GM12878 (cell line): ENCODE data around the gene ODC1. TPM values are rescaled to one million over a fixed set of nuclear protein-coding genes. Genes with fewer than 3 reads are reported as not detected.

Experiments
- ATAC-seq: fragments of 200-7000 bp; cut with Tn5 transposase; 3 replicates; pipeline ENCODE4 v1.9.1; 2020; ENCODE audit warnings: mild to moderate bottlenecking, moderate library complexity
- BruUV-seq: library from RNA; stranded (reverse); fragments of 400-500 nt; replicated peaks from 2 replicates; lab custom pipeline; 2021; lab: Mats Ljungman, UMichigan
- CTCF ChIA-PET: fragments of 300-600 bp; sonication (Branson Sonifier 250); formaldehyde crosslinking; extraction: SDS; loops from one replicate; lab custom pipeline; 2021; ENCODE audit warnings: inconsistent platforms; lab: Yijun Ruan, JAX
- POLR2A ChIA-PET: fragments of 350-600 bp; formaldehyde crosslinking; extraction: SDS; loops from one replicate; lab custom pipeline; 2021; ENCODE audit warnings: inconsistent platforms; lab: Charles Lee
- RAD21 ChIA-PET: fragments of 300-600 bp; sonication (Branson Sonifier 250); formaldehyde crosslinking; loops from one replicate; lab custom pipeline; 2023; ENCODE audit warnings: antibody characterized with exemption; ENCODE audit not compliant: unreplicated experiment; lab: Charles Lee
- SMC1A ChIA-PET: fragments of 300-600 bp; sonication (Branson Sonifier 250); formaldehyde crosslinking; loops from one replicate; lab custom pipeline; 2023; ENCODE audit not compliant: unreplicated experiment, uncharacterized antibody; lab: Charles Lee
- DNase-seq: peaks from one replicate; pipeline ENCODE4 v3.0.0-alpha.2; 2011; ENCODE audit warnings: low read depth, low spot score
- FAIRE-seq: peaks from 3 replicates; lab custom pipeline; 2011; peaks lifted over from hg19 to GRCh38; lab: Jason Lieb, UNC
- H2AFZ ChIP-seq: 2 replicates; pipeline ENCODE4 v1.6.0; 2011; ENCODE audit warnings: low read depth, low read length, control low read depth; ENCODE audit not compliant: control insufficient read depth
- H3K27ac ChIP-seq: 2 replicates; pipeline ENCODE4 v1.5.1; 2011; ENCODE audit warnings: control low read depth; ENCODE audit not compliant: control insufficient read depth, insufficient read depth
- H3K27me3 ChIP-seq, 2 experiments: replicated peaks in 1 of 2; 2 replicates each; pipeline versions ENCODE4 v1.6.0 to v1.6.1; 2011; ENCODE audit warnings: low read length in 1 of 2; ENCODE audit not compliant: control insufficient read depth in 2 of 2, insufficient read depth in 2 of 2
- H3K36me3 ChIP-seq, 2 experiments: 2 replicates each; pipeline ENCODE4 v1.5.1; 2011; ENCODE audit warnings: low read length in 1 of 2; ENCODE audit not compliant: control insufficient read depth in 2 of 2, insufficient read depth in 2 of 2
- H3K4me1 ChIP-seq: 2 replicates; pipeline ENCODE4 v1.6.1; 2011; ENCODE audit warnings: mild to moderate bottlenecking, low read length, moderate library complexity, mixed read lengths; ENCODE audit not compliant: control insufficient read depth, insufficient read depth
- H3K4me2 ChIP-seq: 2 replicates; pipeline ENCODE4 v1.6.0; 2011; ENCODE audit warnings: control low read depth; ENCODE audit not compliant: control insufficient read depth, insufficient read depth
- H3K4me3 ChIP-seq: fragments of 200-600 bp; sonication (generic); 2 replicates; pipeline ENCODE4 v1.5.1; 2016
- H3K79me2 ChIP-seq: 2 replicates; pipeline ENCODE4 v1.6.0; 2011; ENCODE audit warnings: low read length; ENCODE audit not compliant: control insufficient read depth, insufficient read depth
- H3K9ac ChIP-seq: 2 replicates; pipeline ENCODE4 v1.8.0; 2011; ENCODE audit warnings: low read length, control low read depth, mixed read lengths; ENCODE audit not compliant: control insufficient read depth, insufficient read depth
- H3K9me3 ChIP-seq: replicated peaks from 3 replicates; pipeline ENCODE4 v1.5.1; 2011; ENCODE audit warnings: mild to moderate bottlenecking, low read length; ENCODE audit not compliant: control insufficient read depth, insufficient read depth
- H4K20me1 ChIP-seq: 2 replicates; pipeline ENCODE4 v1.6.0; 2011; ENCODE audit not compliant: control insufficient read depth, insufficient read depth
- CBX5 ChIP-seq: sonication (generic); IDR thresholded peaks from 2 replicates; pipeline ENCODE4 v1.6.1; 2016; ENCODE audit warnings: low read depth, moderate library complexity, mild to moderate bottlenecking, inconsistent platforms
- EP300 ChIP-seq, 2 experiments: fragments of 150-350 bp in 1 of 2; IDR thresholded peaks; 2 replicates each; pipeline ENCODE4 v1.6.1; 2011 to 2012; ENCODE audit warnings: low read depth in 2 of 2, low read length in 2 of 2, borderline replicate concordance in 1 of 2, improper control_type of control experiment in 1 of 2, inconsistent platforms in 1 of 2; ENCODE audit not compliant: control insufficient read depth in 1 of 2
- GABPA ChIP-seq: IDR thresholded peaks from 2 replicates; pipeline ENCODE4 v1.6.1; 2014; ENCODE audit warnings: antibody characterized with exemption, low read depth, mild to moderate bottlenecking, inconsistent platforms
- HDAC2 ChIP-seq: fragments of 200-600 bp; sonication (generic); IDR thresholded peaks from 2 replicates; pipeline ENCODE4 v1.6.1; 2017
- HDGF ChIP-seq: fragments of 450-650 bp; IDR thresholded peaks from 2 replicates; pipeline ENCODE4 v1.6.1; 2016; ENCODE audit warnings: antibody characterized with exemption
- KDM1A ChIP-seq: fragments of 200-600 bp; sonication (generic); IDR thresholded peaks from 2 replicates; pipeline ENCODE4 v1.6.1; 2016; ENCODE audit warnings: borderline replicate concordance
- MEF2A ChIP-seq: IDR thresholded peaks from 2 replicates; pipeline ENCODE4 v1.6.1; 2011; ENCODE audit warnings: low read depth, mild to moderate bottlenecking, low read length, moderate library complexity; ENCODE audit not compliant: insufficient read depth
- MLLT1 ChIP-seq: fragments of 450-650 bp; IDR thresholded peaks from 2 replicates; pipeline ENCODE4 v1.6.1; 2016; ENCODE audit warnings: mild to moderate bottlenecking
- MTA3 ChIP-seq: IDR thresholded peaks from 2 replicates; pipeline ENCODE4 v1.6.1; 2012; ENCODE audit warnings: low read length, inconsistent platforms, borderline replicate concordance
- NFYB ChIP-seq: IDR thresholded peaks from 2 replicates; pipeline ENCODE4 v1.6.1; 2011; ENCODE audit warnings: low read depth, mild to moderate bottlenecking, low read length, improper control_type of control experiment, moderate library complexity; ENCODE audit not compliant: insufficient read depth
- NR2C1 ChIP-seq: fragments of 450-650 bp; IDR thresholded peaks from 2 replicates; pipeline ENCODE4 v1.6.1; 2017; ENCODE audit warnings: antibody characterized with exemption, mild to moderate bottlenecking, moderate library complexity
- POLR2AphosphoS5 ChIP-seq: IDR thresholded peaks from 2 replicates; pipeline ENCODE4 v1.6.1; 2011; ENCODE audit warnings: mild to moderate bottlenecking, low read length, inconsistent platforms
- RCOR1 ChIP-seq: conservative IDR thresholded peaks from 2 replicates; pipeline ENCODE4 v1.6.1; 2012; ENCODE audit warnings: low read depth, low read length, improper control_type of control experiment
- RELB ChIP-seq: fragments of 450-650 bp; IDR thresholded peaks from 2 replicates; pipeline ENCODE4 v1.6.1; 2017; ENCODE audit warnings: low read depth, mild to moderate bottlenecking, moderate library complexity
- SMARCA5 ChIP-seq: fragments of 450-650 bp; IDR thresholded peaks from 2 replicates; pipeline ENCODE4 v1.6.1; 2017; ENCODE audit warnings: mild to moderate bottlenecking
- SREBF1 ChIP-seq: IDR thresholded peaks from 2 replicates; pipeline ENCODE4 v1.6.1; 2012; ENCODE audit warnings: mild to moderate bottlenecking, low read length
- SUPT20H ChIP-seq: IDR thresholded peaks from 2 replicates; pipeline ENCODE4 v1.6.1; 2011; ENCODE audit warnings: low read depth, mild to moderate bottlenecking, low read length, moderate library complexity, borderline replicate concordance; ENCODE audit not compliant: control insufficient read depth
- TCF7 ChIP-seq: IDR thresholded peaks from 2 replicates; pipeline ENCODE4 v1.6.1; 2014; ENCODE audit warnings: antibody characterized with exemption, borderline replicate concordance
- WGBS: methylation state at CpG from one replicate; pipeline ENCODE4 v1.1.6; 2016; ENCODE audit warnings: low lambda C conversion rate; ENCODE audit not compliant: insufficient replicate concordance, insufficient coverage; ENCODE audit errors: missing lambda C conversion rate; 5-methylcytosine and 5-hydroxymethylcytosine counted together
- in situ Hi-C: fragments of 300-500 bp; cut with MboI; formaldehyde crosslinking; loops from 9 replicates; pipeline ENCODE4 v1.14.3; 2018; ENCODE audit warnings: mixed read lengths
- intact Hi-C: fragments of 100-400 bp; cut with micrococcal nuclease; formaldehyde crosslinking; loops from one replicate; pipeline ENCODE4 v1.14.2; 2022; ENCODE audit not compliant: unreplicated experiment
- polyA plus RNA-seq, 11 experiments: library from polyadenylated mRNA; depleted of rRNA in 4 of 11; unstranded in 6 of 11; stranded (reverse) in 5 of 11; fragments of >200 nt; fragmentation: Nextera tagmentation in 4 of 11; fragmentation: Illumina TruSeq in 1 of 11; extraction: Ambion mirVana in 4 of 11; extraction: Trizol in 1 of 11; gene quantifications; 1 replicate in 1 of 11; 2 replicates in 10 of 11; pipeline versions ENCODE4 v1.2.1 to v1.2.3, GENCODE V29; 2011 to 2016; ENCODE audit warnings: inconsistent platforms in 2 of 11, missing spikeins in 2 of 11, low read depth in 1 of 11
- total RNA-seq, 4 experiments: library from RNA; depleted of rRNA in 3 of 4; stranded (reverse); fragments of >200 nt in 3 of 4; fragmentation: Illumina TruSeq in 1 of 4; extraction: Trizol in 1 of 4; gene quantifications; 2 replicates each; pipeline versions ENCODE4 v1.2.1 to v1.2.3, GENCODE V29; 2013 to 2021
- TF ChIP-seq, protein P1 (sequence below): fragments of 450-650 bp; formaldehyde crosslinking; IDR thresholded peaks from 2 replicates; pipeline ENCODE4 v1.4.0; 2020; ENCODE audit warnings: mild to moderate bottlenecking, moderate library complexity

Gene ODC1
- total and polyA plus RNA-seq, 10 of the 15 experiments (the other 5 are each of a cell fraction or from before 2014, with no cell fraction given): 68.5 to 441 (median 340) TPM

GRCh38 chr2:10475221-10475722 is 27.1 kb upstream of the ODC1 start:
- intact Hi-C loops: no loop called here
- no peak for ATAC-seq
- no peak overlapping the region for H2AFZ ChIP-seq
- no peaks in the 10 kb centered on the region for H3K9me3 ChIP-seq
- H3K27ac ChIP-seq: no peak overlapping the region
- no peaks in the 10 kb centered on the region for H3K4me1 ChIP-seq
- no peak for DNase-seq
- ChIA-PET SMC1A (no interaction called here), RAD21 (no interaction called here), POLR2A (no interaction called here), CTCF (no interaction called here)
- no peaks in the 10 kb centered on the region; the same call in 1 of the 2 replicates for H4K20me1 ChIP-seq
- BruUV-seq: no TSS peak
- 46% methylated on average over 20 of the region's 21 CpGs for WGBS
- H3K4me3 ChIP-seq: no peak overlapping the region
- H3K9ac ChIP-seq: no peak overlapping the region
- no peaks in the 10 kb centered on the region for H3K79me2 ChIP-seq
- H3K4me2 ChIP-seq: no peak overlapping the region
- in situ Hi-C loops: no loop called here
- FAIRE-seq: no peak
- no peaks in the 10 kb centered on the region for H3K36me3 ChIP-seq
- no peak for TF ChIP-seq HDGF
- no peak for TF ChIP-seq RCOR1
- no peak for TF ChIP-seq MLLT1
- no peak for TF ChIP-seq SREBF1
- no peak for TF ChIP-seq EP300 (IDR thresholded peaks at IDR 0.05; ENCODE audit: borderline replicate concordance in 1 of 2, control insufficient read depth in 1 of 2, low read depth in 2 of 2, low read length in 2 of 2)
- TF ChIP-seq POLR2AphosphoS5: no peak
- no peak for TF ChIP-seq GABPA
- TF ChIP-seq RELB: no peak
- no peak for TF ChIP-seq CBX5
- no peak for TF ChIP-seq NFYB
- TF ChIP-seq SMARCA5: no peak
- no peak for TF ChIP-seq MTA3
- no peak for TF ChIP-seq NR2C1
- TF ChIP-seq, protein P1, sequence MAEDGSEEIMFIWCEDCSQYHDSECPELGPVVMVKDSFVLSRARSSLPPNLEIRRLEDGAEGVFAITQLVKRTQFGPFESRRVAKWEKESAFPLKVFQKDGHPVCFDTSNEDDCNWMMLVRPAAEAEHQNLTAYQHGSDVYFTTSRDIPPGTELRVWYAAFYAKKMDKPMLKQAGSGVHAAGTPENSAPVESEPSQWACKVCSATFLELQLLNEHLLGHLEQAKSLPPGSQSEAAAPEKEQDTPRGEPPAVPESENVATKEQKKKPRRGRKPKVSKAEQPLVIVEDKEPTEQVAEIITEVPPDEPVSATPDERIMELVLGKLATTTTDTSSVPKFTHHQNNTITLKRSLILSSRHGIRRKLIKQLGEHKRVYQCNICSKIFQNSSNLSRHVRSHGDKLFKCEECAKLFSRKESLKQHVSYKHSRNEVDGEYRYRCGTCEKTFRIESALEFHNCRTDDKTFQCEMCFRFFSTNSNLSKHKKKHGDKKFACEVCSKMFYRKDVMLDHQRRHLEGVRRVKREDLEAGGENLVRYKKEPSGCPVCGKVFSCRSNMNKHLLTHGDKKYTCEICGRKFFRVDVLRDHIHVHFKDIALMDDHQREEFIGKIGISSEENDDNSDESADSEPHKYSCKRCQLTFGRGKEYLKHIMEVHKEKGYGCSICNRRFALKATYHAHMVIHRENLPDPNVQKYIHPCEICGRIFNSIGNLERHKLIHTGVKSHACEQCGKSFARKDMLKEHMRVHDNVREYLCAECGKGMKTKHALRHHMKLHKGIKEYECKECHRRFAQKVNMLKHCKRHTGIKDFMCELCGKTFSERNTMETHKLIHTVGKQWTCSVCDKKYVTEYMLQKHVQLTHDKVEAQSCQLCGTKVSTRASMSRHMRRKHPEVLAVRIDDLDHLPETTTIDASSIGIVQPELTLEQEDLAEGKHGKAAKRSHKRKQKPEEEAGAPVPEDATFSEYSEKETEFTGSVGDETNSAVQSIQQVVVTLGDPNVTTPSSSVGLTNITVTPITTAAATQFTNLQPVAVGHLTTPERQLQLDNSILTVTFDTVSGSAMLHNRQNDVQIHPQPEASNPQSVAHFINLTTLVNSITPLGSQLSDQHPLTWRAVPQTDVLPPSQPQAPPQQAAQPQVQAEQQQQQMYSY: no peak
- no peak for TF ChIP-seq KDM1A
- no peak for TF ChIP-seq MEF2A
- no peak for TF ChIP-seq TCF7
- no peak for TF ChIP-seq SUPT20H
- TF ChIP-seq HDAC2: no peak
- no peaks in the 10 kb centered on the region; a peak in 1 of 4 replicates for H3K27me3 ChIP-seq
